ENCODE data around the gene WDR11. TPM values are rescaled to one million over a fixed set of nuclear protein-coding genes. Genes with fewer than 3 reads are reported as not detected.

The WDR11 gene
- total RNA-seq, 6 experiments from 2014 or later: 20.1 to 36.7 (median 26.0) TPM

GRCh38 chr10:120805014-120805812 lies 45.9 kb upstream of the WDR11 start:
- H3K9me3 ChIP-seq: no peaks in the 10 kb centered on the region
- H3K27ac ChIP-seq: no peak overlapping the region
- no peaks in the 10 kb centered on the region for H3K4me1 ChIP-seq
- H3K4me3 ChIP-seq: no peak overlapping the region
- WGBS (ENCODE audit: insufficient coverage, low coverage, low lambda C conversion rate, missing lambda C conversion rate): 70% methylated on average over 7 of the region's 7 CpGs
- ATAC-seq (no peak), DNase-seq (no peak)
- H3K27me3 ChIP-seq: no peaks in the 10 kb centered on the region
- no peaks in the 10 kb centered on the region for H3K36me3 ChIP-seq
- TF ChIP-seq CTCF (IDR thresholded peaks at IDR 0.05) (no peak), POLR2A (IDR thresholded peaks at IDR 0.05) (no peak)
- intact Hi-C loops (cut with DNase I): no loop called here

- H3K36me3 ChIP-seq: no peaks in the 10 kb centered on the region
- H3K9me3 ChIP-seq: no peaks in the 10 kb centered on the region
- no peak for ATAC-seq
- intact Hi-C loops (cut with DNase I): no loop called here
- no peak overlapping the region for H3K4me3 ChIP-seq
- 80% methylated on average over 2 of the region's 2 CpGs for WGBS (ENCODE audit: insufficient coverage, low coverage, low lambda C conversion rate, missing lambda C conversion rate)
- H3K4me1 ChIP-seq: no peaks in the 10 kb centered on the region
- no peak for TF ChIP-seq CTCF (IDR thresholded peaks at IDR 0.05)
- H3K27ac ChIP-seq: no peak overlapping the region
- no peaks in the 10 kb centered on the region for H3K27me3 ChIP-seq
- no peak for DNase-seq
These were observed 45.1 kb upstream of the WDR11 start for GRCh38 chr10:120806081-120806480.

GRCh38 chr10:120810298-120810697 lies 40.9 kb upstream of the WDR11 start:
- 40% methylated on average over 2 of the region's 2 CpGs for WGBS (ENCODE audit: insufficient coverage, low coverage, low lambda C conversion rate, missing lambda C conversion rate)
- H3K36me3 ChIP-seq: no peaks in the 10 kb centered on the region
- H3K9me3 ChIP-seq: no peaks in the 10 kb centered on the region
- TF ChIP-seq POLR2A (IDR thresholded peaks at IDR 0.05) (no peak), CTCF (IDR thresholded peaks at IDR 0.05) (no peak)
- ATAC-seq (no peak), DNase-seq (no peak)
- intact Hi-C loops (cut with DNase I): no loop called here
- no peak overlapping the region for H3K4me3 ChIP-seq
- H3K27ac ChIP-seq: no peak overlapping the region
- H3K4me1 ChIP-seq: no peaks in the 10 kb centered on the region
- no peaks in the 10 kb centered on the region for H3K27me3 ChIP-seq

GRCh38 chr10:120813085-120813484 lies 38.1 kb upstream of the WDR11 start:
- H3K9me3 ChIP-seq: no peaks in the 10 kb centered on the region
- H3K27ac ChIP-seq: no peak overlapping the region
- DNase-seq (no peak), ATAC-seq (no peak)
- no peaks in the 10 kb centered on the region for H3K4me1 ChIP-seq
- H3K27me3 ChIP-seq: no peaks in the 10 kb centered on the region
- 51% methylated on average over 6 of the region's 6 CpGs for WGBS (ENCODE audit: insufficient coverage, low coverage, low lambda C conversion rate, missing lambda C conversion rate)
- intact Hi-C loops (cut with DNase I): no loop called here
- H3K36me3 ChIP-seq: no peaks in the 10 kb centered on the region
- no peak overlapping the region for H3K4me3 ChIP-seq
- no peak for TF ChIP-seq CTCF (IDR thresholded peaks at IDR 0.05)
- TF ChIP-seq POLR2A (IDR thresholded peaks at IDR 0.05): no peak

All from right lobe of liver (tissue), 6 donors.